ENCODE results near the gene POFUT2.

POFUT2 gene

DNA sequence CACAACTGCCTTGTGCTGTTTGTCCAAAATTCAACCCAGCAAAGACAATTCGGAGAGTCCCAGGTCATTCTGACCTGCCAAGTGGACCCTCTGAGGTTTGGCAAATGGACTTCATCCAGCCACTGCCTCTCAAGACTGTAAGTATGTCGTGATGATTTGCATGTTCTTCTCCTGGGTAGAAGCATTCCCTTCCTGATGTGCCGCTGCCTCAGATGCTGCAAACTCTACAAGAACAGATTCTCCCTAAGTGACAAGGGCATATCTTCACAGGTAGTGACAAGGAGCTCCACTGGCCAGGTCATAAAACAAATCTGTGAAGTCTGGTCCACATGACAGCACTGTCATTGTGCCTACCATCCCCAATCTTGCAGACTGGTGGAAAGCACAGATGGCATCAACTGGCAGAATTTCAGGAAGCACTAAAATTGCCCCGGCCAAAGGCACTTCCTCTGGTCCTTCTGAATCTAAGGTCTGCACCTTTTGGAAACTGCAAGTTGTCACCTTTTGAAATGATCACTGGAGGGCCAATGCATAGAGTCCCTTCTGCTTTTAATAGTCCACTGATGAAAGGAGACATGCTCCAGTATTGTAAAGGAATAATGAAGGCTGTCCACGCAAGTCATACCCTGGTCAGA, 27.4 kb downstream of the POFUT2 start:
- no peak for ATAC-seq
- TF ChIP-seq ESRRG (CRISPR knock-in tag; IDR thresholded peaks at IDR 0.05) = no peak
- TF ChIP-seq ZC3H10 (CRISPR knock-in tag; IDR thresholded peaks at IDR 0.05) = no peak
- no peak for TF ChIP-seq PATZ1 (CRISPR knock-in tag; IDR thresholded peaks at IDR 0.05; ENCODE audit: borderline replicate concordance)
- no peak for TF ChIP-seq ISL1 (CRISPR knock-in tag; IDR thresholded peaks at IDR 0.05)
- TF ChIP-seq CREB5 (CRISPR knock-in tag; IDR thresholded peaks at IDR 0.05; ENCODE audit: low read depth) = no peak
- no peak for TF ChIP-seq SNAI2 (CRISPR knock-in tag; IDR thresholded peaks at IDR 0.05)
- TF ChIP-seq ZNF565 (CRISPR knock-in tag; conservative IDR thresholded peaks at IDR 0.05; ENCODE audit: low read depth) = no peak
- no peak for TF ChIP-seq BACH2 (CRISPR knock-in tag; IDR thresholded peaks at IDR 0.05; ENCODE audit: borderline replicate concordance)
- TF ChIP-seq, protein P1, sequence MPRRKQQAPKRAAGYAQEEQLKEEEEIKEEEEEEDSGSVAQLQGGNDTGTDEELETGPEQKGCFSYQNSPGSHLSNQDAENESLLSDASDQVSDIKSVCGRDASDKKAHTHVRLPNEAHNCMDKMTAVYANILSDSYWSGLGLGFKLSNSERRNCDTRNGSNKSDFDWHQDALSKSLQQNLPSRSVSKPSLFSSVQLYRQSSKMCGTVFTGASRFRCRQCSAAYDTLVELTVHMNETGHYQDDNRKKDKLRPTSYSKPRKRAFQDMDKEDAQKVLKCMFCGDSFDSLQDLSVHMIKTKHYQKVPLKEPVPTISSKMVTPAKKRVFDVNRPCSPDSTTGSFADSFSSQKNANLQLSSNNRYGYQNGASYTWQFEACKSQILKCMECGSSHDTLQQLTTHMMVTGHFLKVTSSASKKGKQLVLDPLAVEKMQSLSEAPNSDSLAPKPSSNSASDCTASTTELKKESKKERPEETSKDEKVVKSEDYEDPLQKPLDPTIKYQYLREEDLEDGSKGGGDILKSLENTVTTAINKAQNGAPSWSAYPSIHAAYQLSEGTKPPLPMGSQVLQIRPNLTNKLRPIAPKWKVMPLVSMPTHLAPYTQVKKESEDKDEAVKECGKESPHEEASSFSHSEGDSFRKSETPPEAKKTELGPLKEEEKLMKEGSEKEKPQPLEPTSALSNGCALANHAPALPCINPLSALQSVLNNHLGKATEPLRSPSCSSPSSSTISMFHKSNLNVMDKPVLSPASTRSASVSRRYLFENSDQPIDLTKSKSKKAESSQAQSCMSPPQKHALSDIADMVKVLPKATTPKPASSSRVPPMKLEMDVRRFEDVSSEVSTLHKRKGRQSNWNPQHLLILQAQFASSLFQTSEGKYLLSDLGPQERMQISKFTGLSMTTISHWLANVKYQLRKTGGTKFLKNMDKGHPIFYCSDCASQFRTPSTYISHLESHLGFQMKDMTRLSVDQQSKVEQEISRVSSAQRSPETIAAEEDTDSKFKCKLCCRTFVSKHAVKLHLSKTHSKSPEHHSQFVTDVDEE (CRISPR knock-in tag; IDR thresholded peaks at IDR 0.05) = no peak
- TF ChIP-seq ZNF8 (CRISPR knock-in tag; IDR thresholded peaks at IDR 0.05) = no peak
- TF ChIP-seq OSR1 (CRISPR knock-in tag; IDR thresholded peaks at IDR 0.05) = no peak
- TF ChIP-seq, protein P2, sequence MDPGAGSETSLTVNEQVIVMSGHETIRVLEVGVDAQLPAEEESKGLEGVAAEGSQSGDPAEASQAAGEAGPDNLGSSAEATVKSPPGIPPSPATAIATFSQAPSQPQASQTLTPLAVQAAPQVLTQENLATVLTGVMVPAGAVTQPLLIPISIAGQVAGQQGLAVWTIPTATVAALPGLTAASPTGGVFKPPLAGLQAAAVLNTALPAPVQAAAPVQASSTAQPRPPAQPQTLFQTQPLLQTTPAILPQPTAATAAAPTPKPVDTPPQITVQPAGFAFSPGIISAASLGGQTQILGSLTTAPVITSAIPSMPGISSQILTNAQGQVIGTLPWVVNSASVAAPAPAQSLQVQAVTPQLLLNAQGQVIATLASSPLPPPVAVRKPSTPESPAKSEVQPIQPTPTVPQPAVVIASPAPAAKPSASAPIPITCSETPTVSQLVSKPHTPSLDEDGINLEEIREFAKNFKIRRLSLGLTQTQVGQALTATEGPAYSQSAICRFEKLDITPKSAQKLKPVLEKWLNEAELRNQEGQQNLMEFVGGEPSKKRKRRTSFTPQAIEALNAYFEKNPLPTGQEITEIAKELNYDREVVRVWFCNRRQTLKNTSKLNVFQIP (CRISPR knock-in tag; IDR thresholded peaks at IDR 0.05; ENCODE audit: borderline replicate concordance, low read depth) = no peak
- no peak for TF ChIP-seq ARNTL (CRISPR knock-in tag; IDR thresholded peaks at IDR 0.05; ENCODE audit: borderline replicate concordance, low read depth)
- no peak for TF ChIP-seq ZNF70 (CRISPR knock-in tag; IDR thresholded peaks at IDR 0.05)

- no peak for ATAC-seq
- TF ChIP-seq TCF4 (CRISPR knock-in tag; IDR thresholded peaks at IDR 0.05; ENCODE audit: borderline replicate concordance) = no peak
- no peak for TF ChIP-seq OSR1 (CRISPR knock-in tag; IDR thresholded peaks at IDR 0.05)
- no peak for TF ChIP-seq ESRRG (CRISPR knock-in tag; IDR thresholded peaks at IDR 0.05)
- no peak for TF ChIP-seq SNAI2 (CRISPR knock-in tag; IDR thresholded peaks at IDR 0.05)
- no peak for TF ChIP-seq GLIS3 (CRISPR knock-in tag; IDR thresholded peaks at IDR 0.05)
- no peak for TF ChIP-seq ARNTL (CRISPR knock-in tag; IDR thresholded peaks at IDR 0.05; ENCODE audit: borderline replicate concordance, low read depth)
- TF ChIP-seq BACH2 (CRISPR knock-in tag; IDR thresholded peaks at IDR 0.05; ENCODE audit: borderline replicate concordance) = no peak
- TF ChIP-seq ISL1 (CRISPR knock-in tag; IDR thresholded peaks at IDR 0.05) = no peak
- no peak for TF ChIP-seq ZFP30 (CRISPR knock-in tag; IDR thresholded peaks at IDR 0.05)
- TF ChIP-seq ZFP3 (CRISPR knock-in tag; IDR thresholded peaks at IDR 0.05) = no peak
These were observed 28.4 kb downstream of the POFUT2 start for GRCh38 chr21:45259206-45259840.

DNA sequence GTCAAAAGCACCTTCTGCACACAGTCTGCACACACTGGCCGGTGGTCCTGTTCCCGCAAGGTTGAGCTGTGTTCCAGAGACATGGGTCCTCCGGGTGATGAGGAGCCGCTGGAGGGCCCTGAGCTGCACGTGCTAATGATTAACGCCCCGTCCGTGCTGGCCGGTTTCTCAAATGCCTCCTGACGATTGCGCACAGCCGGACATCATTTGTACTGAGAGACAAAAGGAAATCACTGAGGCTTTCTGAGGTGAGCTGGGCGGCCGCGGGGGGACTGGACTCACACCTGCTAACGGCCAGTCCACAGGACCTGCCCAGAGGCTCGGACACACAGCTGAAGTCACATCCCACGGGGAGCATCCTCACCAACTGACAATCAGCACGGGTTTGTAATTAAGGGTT, 29.2 kb downstream of the POFUT2 start:
- TF ChIP-seq ESRRG (CRISPR knock-in tag; IDR thresholded peaks at IDR 0.05) (no peak), PATZ1 (CRISPR knock-in tag; IDR thresholded peaks at IDR 0.05; ENCODE audit: borderline replicate concordance) (no peak), ZNF8 (CRISPR knock-in tag; IDR thresholded peaks at IDR 0.05) (no peak), CREB5 (CRISPR knock-in tag; IDR thresholded peaks at IDR 0.05; ENCODE audit: low read depth) (no peak), ZNF70 (CRISPR knock-in tag; IDR thresholded peaks at IDR 0.05) (no peak), CSRNP3 (CRISPR knock-in tag; IDR thresholded peaks at IDR 0.05) (no peak), ZNF565 (CRISPR knock-in tag; conservative IDR thresholded peaks at IDR 0.05; ENCODE audit: low read depth) (no peak), ZC3H10 (CRISPR knock-in tag; IDR thresholded peaks at IDR 0.05) (no peak), GLIS3 (CRISPR knock-in tag; IDR thresholded peaks at IDR 0.05) (no peak), ISL1 (CRISPR knock-in tag; IDR thresholded peaks at IDR 0.05) (no peak)
- no peak for ATAC-seq
